IMR-90 (cell line): Measurements from ENCODE around the gene TJP1. TPM values are rescaled to one million over a fixed set of nuclear protein-coding genes. Genes with fewer than 3 reads are reported as not detected.
"Not testable (repeated sequence)": the region's sequence is repeated elsewhere in the genome, so short reads cannot be mapped to it uniquely, and the experiment has no call there.

ENCODE experiments used
- ATAC-seq: fragments of 200-7000 bp; cut with Tn5 transposase; 2 replicates; pipeline ENCODE4 v1.9.1; 2020; ENCODE audit warnings: low read depth, mild to moderate bottlenecking, moderate library complexity
- BruUV-seq: library from RNA; stranded (reverse); fragments of 400-500 nt; replicated peaks from 2 replicates; lab custom pipeline; 2021; lab: Mats Ljungman, UMichigan
- CTCF ChIA-PET: fragments of 300-600 bp; formaldehyde crosslinking; extraction: SDS; loops from one replicate; lab custom pipeline; 2021; ENCODE audit warnings: antibody characterized with exemption; lab: Yijun Ruan, JAX
- POLR2A ChIA-PET: fragments of 300-600 bp; sonication (Branson Sonifier 250); formaldehyde crosslinking; loops from one replicate; lab custom pipeline; 2022; ENCODE audit warnings: antibody characterized with exemption; ENCODE audit not compliant: unreplicated experiment; lab: Charles Lee
- DNase-seq: peaks from one replicate; pipeline ENCODE4 v3.0.0; 2013
- H2AFZ ChIP-seq: replicated peaks from 2 replicates; pipeline ENCODE3; 2013; ENCODE audit warnings: low read length, mild to moderate bottlenecking; ENCODE audit not compliant: poor library complexity
- H2AK5ac ChIP-seq: 2 replicates; pipeline ENCODE4 v1.6.1; 2013; ENCODE audit warnings: low read depth, low read length, inconsistent platforms
- H2AK9ac ChIP-seq: replicated peaks from 2 replicates; pipeline ENCODE3; 2013; ENCODE audit warnings: mild to moderate bottlenecking, low read depth, low read length, moderate library complexity; ENCODE audit not compliant: poor library complexity
- H2BK120ac ChIP-seq: 2 replicates; pipeline ENCODE4 v1.6.1; 2013; ENCODE audit warnings: low read depth, low read length, inconsistent platforms
- H2BK15ac ChIP-seq: 3 replicates; pipeline ENCODE4 v1.6.1; 2013; ENCODE audit warnings: low read depth, low read length, inconsistent platforms
- H2BK20ac ChIP-seq: 2 replicates; pipeline ENCODE4 v1.6.1; 2013; ENCODE audit warnings: low read depth, mild to moderate bottlenecking, inconsistent platforms, low read length, moderate library complexity
- H2BK5ac ChIP-seq: 2 replicates; pipeline ENCODE4 v1.6.1; 2013; ENCODE audit warnings: mild to moderate bottlenecking, low read depth, low read length, inconsistent platforms; ENCODE audit not compliant: poor library complexity, severe bottlenecking
- H3K14ac ChIP-seq: replicated peaks from 2 replicates; pipeline ENCODE4 v1.6.1; 2013; ENCODE audit warnings: low read depth, low read length, inconsistent platforms
- H3K18ac ChIP-seq: 2 replicates; pipeline ENCODE4 v1.6.1; 2013; ENCODE audit warnings: low read depth, low read length, control low read depth
- H3K23ac ChIP-seq: 2 replicates; pipeline ENCODE4 v1.6.1; 2013; ENCODE audit warnings: low read depth, low read length, inconsistent platforms
- H3K27ac ChIP-seq: 2 replicates; pipeline ENCODE4 v1.5.1; 2013; ENCODE audit warnings: mild to moderate bottlenecking, control low read depth, low read length; ENCODE audit not compliant: insufficient read depth
- H3K27me3 ChIP-seq: 2 replicates; pipeline ENCODE4 v1.6.1; 2013; ENCODE audit warnings: low read length; ENCODE audit not compliant: control insufficient read depth, insufficient read depth
- H3K36me3 ChIP-seq: 2 replicates; pipeline ENCODE4 v1.6.1; 2013; ENCODE audit warnings: low read length, mixed read lengths; ENCODE audit not compliant: control insufficient read depth, insufficient read depth
- H3K4ac ChIP-seq: 2 replicates; pipeline ENCODE4 v1.6.1; 2013; ENCODE audit warnings: low read depth, low read length, inconsistent platforms
- H3K4me1 ChIP-seq: 2 replicates; pipeline ENCODE4 v1.6.1; 2013; ENCODE audit warnings: low read length, mixed read lengths; ENCODE audit not compliant: control insufficient read depth, insufficient read depth
- H3K4me2 ChIP-seq: 2 replicates; pipeline ENCODE4 v1.6.1; 2013; ENCODE audit warnings: low read depth, mild to moderate bottlenecking, control low read depth, low read length, moderate library complexity
- H3K4me3 ChIP-seq: 2 replicates; pipeline ENCODE4 v1.5.1; 2013; ENCODE audit warnings: low read depth, mild to moderate bottlenecking, control low read depth, low read length, moderate library complexity; ENCODE audit not compliant: insufficient read depth
- H3K56ac ChIP-seq: 2 replicates; pipeline ENCODE4 v1.6.1; 2013; ENCODE audit warnings: low read length, inconsistent platforms; ENCODE audit not compliant: insufficient read depth; ENCODE audit errors: extremely low read depth
- H3K79me1 ChIP-seq, 2 experiments: 2 replicates each; pipeline ENCODE4 v1.6.1; 2013; ENCODE audit warnings: low read length in 2 of 2, inconsistent platforms in 1 of 2, low read depth in 1 of 2
- H3K9ac ChIP-seq: 2 replicates; pipeline ENCODE4 v1.6.1; 2013; ENCODE audit warnings: low read depth, low read length, control low read depth
- H3K9me1 ChIP-seq: 2 replicates; pipeline ENCODE4 v1.6.1; 2013; ENCODE audit warnings: low read length, inconsistent platforms; ENCODE audit not compliant: insufficient read depth
- H3K9me3 ChIP-seq: 2 replicates; pipeline ENCODE4 v1.6.1; 2013; ENCODE audit warnings: low read length; ENCODE audit not compliant: control insufficient read depth, insufficient read depth
- H4K20me1 ChIP-seq: 2 replicates; pipeline ENCODE4 v1.6.1; 2013; ENCODE audit warnings: low read length, inconsistent platforms; ENCODE audit not compliant: insufficient read depth
- H4K5ac ChIP-seq: 2 replicates; pipeline ENCODE4 v1.6.1; 2013; ENCODE audit warnings: mild to moderate bottlenecking, low read depth, low read length, control low read depth
- H4K8ac ChIP-seq, 2 experiments: 2 replicates each; pipeline ENCODE4 v1.6.1; 2013; ENCODE audit warnings: low read depth in 2 of 2, low read length in 2 of 2, control low read depth in 1 of 2, inconsistent platforms in 1 of 2
- H4K91ac ChIP-seq: 2 replicates; pipeline ENCODE4 v1.6.1; 2013; ENCODE audit warnings: low read depth, low read length, inconsistent platforms; ENCODE audit not compliant: insufficient read depth
- MAZ ChIP-seq: IDR thresholded peaks from 2 replicates; pipeline ENCODE4 v1.6.1; 2012; ENCODE audit warnings: low read depth, mild to moderate bottlenecking, low read length, improper control_type of control experiment, moderate library complexity, borderline replicate concordance
- WGBS, 2 experiments: methylation state at CpG; one replicate each; pipeline versions ENCODE4 v1.1.5 to v1.1.7; 2013; ENCODE audit warnings: missing lambda C conversion rate in 2 of 2; ENCODE audit not compliant: insufficient read length in 1 of 2; ENCODE audit errors: extremely low coverage in 2 of 2; 5-methylcytosine and 5-hydroxymethylcytosine counted together
- dilution Hi-C: fragments of 300-500 bp; cut with HindIII; formaldehyde crosslinking; loops from one replicate; pipeline ENCODE4 v1.14.3; 2018; ENCODE audit warnings: low sequenced_read_pairs; ENCODE audit not compliant: unreplicated experiment
- in situ Hi-C: fragments of 300-500 bp; cut with MboI; formaldehyde crosslinking; loops from 3 replicates; pipeline ENCODE4 v1.14.3; 2019; ENCODE audit warnings: low sequenced_read_pairs, inconsistent platforms, mixed read lengths
- intact Hi-C: fragments of 100-400 bp; cut with micrococcal nuclease; formaldehyde crosslinking; loops from 2 replicates; pipeline ENCODE4 v1.10.0; 2022
- polyA plus RNA-seq, 3 experiments: library from polyadenylated mRNA; depleted of rRNA; stranded (reverse); fragments of >200 nt; gene quantifications; 2 replicates each; pipeline ENCODE4 v1.2.3, GENCODE V29; 2012; ENCODE audit warnings: low replicate concordance in 1 of 3
- total RNA-seq: library from RNA; depleted of rRNA; stranded (reverse); fragments of >200 nt; gene quantifications from 2 replicates; pipeline ENCODE4 v1.2.3, GENCODE V29; 2012

The TJP1 gene
- total and polyA plus RNA-seq, 2 of the 4 experiments (the other 2 are of a cell fraction): 42.2 to 43.4 TPM

DNA sequence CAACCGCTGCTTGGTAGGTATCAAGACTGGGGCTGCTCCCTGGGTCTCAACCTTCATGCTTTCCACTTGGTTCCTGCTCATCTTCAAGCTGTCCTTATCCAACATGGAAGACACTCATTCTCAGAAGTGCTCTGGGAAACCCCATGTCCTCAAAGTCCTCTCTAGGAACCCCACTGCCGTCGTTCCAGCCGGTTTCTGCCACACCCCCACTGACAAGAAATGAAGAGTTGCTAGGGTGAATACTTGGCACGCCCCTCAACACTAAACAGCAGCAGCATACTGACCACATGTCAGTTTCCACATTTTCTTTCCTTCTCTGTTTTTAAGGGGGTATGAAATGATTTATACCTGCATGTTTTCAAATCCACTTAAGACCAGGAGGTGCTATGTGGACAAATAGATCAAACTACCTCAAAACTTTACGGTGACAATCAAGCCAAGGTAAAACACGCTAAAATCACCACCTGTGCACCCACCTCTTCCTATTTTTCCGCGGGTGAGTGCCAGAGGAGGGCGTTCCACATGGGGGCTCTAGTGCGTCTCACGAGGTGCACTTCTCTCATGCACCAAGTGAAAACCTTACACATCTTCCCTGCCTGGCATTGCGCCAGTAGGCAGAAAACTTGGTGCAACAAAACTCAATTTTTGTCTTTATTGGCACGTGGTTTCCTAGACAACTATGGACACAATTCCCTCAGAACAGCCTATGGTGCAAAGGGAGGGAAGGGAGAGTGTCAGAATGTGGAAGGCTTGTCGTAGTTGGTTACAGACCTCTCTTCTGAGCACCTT lies 125.1 kb downstream of the TJP1 start (continued):
- TF ChIP-seq MAZ: no peak

DNA sequence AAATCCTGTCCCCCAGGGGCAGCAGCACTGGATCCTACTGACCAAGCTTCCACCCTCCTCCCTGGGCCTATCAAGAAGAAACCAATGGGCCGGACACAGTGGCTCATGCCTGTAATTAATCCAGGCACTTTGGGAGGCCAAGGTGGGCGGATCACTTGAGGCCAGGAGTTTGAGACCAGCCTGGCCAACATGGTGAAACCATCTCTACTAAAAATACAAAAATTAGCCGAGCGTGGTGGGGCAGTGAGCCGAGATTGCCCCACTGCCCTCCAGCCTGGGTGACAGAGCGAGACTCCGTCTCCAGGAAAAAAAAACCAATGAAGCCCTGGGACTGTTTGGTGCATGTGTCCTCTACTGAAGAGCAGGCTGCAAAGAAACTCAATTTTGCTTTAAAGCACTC lies 125.8 kb downstream of the TJP1 start:
- POLR2A ChIA-PET, H2BK15ac ChIP-seq, H3K36me3 ChIP-seq, H3K18ac ChIP-seq, DNase-seq, CTCF ChIA-PET, H4K5ac ChIP-seq, H3K9me3 ChIP-seq, H2AK5ac ChIP-seq, ATAC-seq, dilution Hi-C loops, H3K9ac ChIP-seq, H3K14ac ChIP-seq, H4K20me1 ChIP-seq, H3K23ac ChIP-seq, H3K4me2 ChIP-seq, H3K56ac ChIP-seq, H3K4ac ChIP-seq, H2BK120ac ChIP-seq, intact Hi-C loops, H2AK9ac ChIP-seq, H2AFZ ChIP-seq, H4K91ac ChIP-seq, H3K27me3 ChIP-seq, BruUV-seq, in situ Hi-C loops, H3K4me1 ChIP-seq, H3K27ac ChIP-seq, H4K8ac ChIP-seq, H2BK5ac ChIP-seq, H3K4me3 ChIP-seq, H2BK20ac ChIP-seq: not testable (repeated sequence)
- Histone ChIP-seq H3K9me1 (peaks cover 12% of the 10 kb centered on the region), H3K79me1 (peaks cover 0 to 15% of the 10 kb centered on the region in 2 experiments; a peak in 1 of 4 replicates)
- WGBS, 2 experiments: 98% methylated on average over 6 of the region's 7 CpGs; no CpG with 5 or more reads in 1 of the 2 experiments
